HT1080 (cell line): Measurements from ENCODE around the gene SMIM30. TPM values are rescaled to one million over a fixed set of nuclear protein-coding genes. Genes with fewer than 3 reads are reported as not detected.

Experiments used
- total RNA-seq: library from RNA; depleted of rRNA; stranded (reverse); fragments of >200 nt; shearing (Covaris generic); gene quantifications from 2 replicates; pipeline ENCODE4 v1.2.3, GENCODE V29; 2014; rRNA removed

Gene SMIM30
- total RNA-seq, 1 experiment from 2014 or later = 105 TPM

Other genes starting within 250 kb of the SMIM30 start
- 3.2 and 3.5 TPM in 2 replicates for gene GPR85, start 31.7 kb downstream of the SMIM30 start, total RNA-seq